GM19023 (cell line): Measurements from ENCODE around the gene P4HB.

Source experiments
- ATAC-seq: cut with Tn5 transposase; IDR thresholded peaks from one replicate; pipeline ENCODE4 v1.9.1; 2021; ENCODE audit warnings: mild to moderate bottlenecking, moderate library complexity; ENCODE audit not compliant: unreplicated experiment

Gene P4HB

GRCh38 chr17:81813371-81813684, 47.0 kb downstream of the P4HB start:
- no peak for ATAC-seq

DNA sequence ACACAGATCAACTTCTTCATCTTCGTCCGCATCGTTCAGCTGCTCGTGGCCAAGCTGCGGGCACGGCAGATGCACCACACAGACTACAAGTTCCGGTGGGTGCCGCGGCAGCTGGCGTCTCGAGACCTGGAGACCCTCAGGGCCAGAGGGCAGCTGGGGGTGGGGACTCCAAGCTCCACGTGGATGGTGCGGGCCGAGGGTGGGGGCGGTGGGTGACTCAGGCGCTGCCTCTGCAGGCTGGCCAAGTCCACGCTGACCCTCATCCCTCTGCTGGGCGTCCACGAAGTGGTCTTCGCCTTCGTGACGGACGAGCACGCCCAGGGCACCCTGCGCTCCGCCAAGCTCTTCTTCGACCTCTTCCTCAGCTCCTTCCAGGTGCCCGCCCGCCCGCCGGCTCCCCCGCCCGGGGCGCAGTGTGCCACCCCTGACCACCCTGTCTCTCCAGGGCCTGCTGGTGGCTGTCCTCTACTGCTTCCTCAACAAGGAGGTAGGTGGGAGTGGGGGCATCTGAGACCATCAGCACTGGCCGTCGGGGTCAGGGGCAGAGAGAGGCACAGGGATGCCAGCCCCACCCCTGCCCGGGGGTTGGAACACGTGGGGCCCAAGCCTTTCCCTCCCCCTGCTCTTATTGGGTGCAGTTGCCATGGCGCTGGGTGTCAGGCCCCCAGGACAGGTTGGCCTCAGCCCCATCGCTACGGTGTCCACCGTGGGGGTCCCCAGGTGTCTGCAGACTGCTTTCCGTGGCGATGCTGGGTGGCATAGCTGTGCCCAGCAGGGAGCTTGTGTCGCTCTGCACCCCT, 47.6 kb downstream of the P4HB start:
- no peak for ATAC-seq

DNA sequence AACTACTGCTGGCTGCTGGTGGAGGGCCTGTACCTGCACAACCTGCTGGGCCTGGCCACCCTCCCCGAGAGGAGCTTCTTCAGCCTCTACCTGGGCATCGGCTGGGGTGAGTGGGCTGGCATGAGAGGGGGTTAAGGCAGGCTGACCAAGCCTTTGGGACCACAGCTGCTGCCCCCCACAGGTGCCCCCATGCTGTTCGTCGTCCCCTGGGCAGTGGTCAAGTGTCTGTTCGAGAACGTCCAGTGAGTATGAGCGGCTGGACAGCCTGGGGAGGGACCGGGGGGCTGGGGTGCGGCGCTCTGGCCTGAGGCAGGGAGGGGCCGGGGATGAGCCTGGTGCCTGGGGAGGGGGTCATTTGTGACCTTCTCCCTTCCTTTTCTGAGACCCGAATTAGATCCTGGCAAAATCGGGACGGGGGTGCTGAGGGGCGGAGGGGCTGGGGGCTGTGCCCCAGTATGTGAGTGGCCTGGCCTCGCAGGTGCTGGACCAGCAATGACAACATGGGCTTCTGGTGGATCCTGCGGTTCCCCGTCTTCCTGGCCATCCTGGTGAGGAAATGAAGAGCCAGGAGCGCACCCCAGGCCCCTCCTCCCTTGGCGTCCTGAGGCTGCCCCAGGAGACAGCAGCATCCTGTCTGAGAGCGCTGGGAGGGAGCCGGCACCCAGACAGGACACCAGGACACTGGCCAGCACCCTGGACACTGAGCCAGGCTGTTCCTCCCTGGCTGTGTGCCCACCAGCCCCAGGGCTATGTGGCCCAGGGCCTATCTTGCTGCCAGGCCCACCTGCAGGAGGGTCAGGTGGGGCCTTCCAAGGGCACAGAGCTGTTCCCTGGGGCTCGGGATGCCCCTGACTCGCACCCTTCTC, 48.4 kb downstream of the P4HB start:
- no peak for ATAC-seq

- ATAC-seq = no peak
Measured at GRCh38 chr17:81810892-81811704, 49.2 kb downstream of the P4HB start.

DNA sequence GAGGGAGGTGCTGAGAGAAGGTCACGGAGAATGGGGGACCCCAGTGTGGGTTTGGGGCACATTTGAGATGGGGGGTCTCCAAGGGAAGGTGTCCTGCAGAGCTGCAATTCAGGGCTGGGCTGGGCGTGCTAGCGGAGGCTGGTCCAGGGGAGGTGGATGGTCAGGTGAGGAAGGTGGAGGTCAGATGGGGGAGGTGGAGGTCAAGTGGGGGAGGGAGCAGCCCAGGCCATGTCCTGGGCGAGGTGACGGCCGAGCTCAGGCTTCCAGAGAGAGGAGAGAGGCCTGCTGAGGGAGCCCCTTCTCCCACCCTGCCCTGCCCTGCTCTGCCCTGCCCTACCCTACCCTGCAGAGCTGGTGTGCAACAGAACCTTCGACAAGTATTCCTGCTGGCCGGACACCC, 49.9 kb downstream of the P4HB start:
- no peak for ATAC-seq

- ATAC-seq = no peak
Measured at GRCh38 chr17:81809556-81809998, 50.8 kb downstream of the P4HB start.

GRCh38 chr17:81808778-81809555, 51.4 kb downstream of the P4HB start:
- ATAC-seq = no peak

GRCh38 chr17:81807839-81808238, 52.5 kb downstream of the P4HB start:
- no peak for ATAC-seq

- no peak for ATAC-seq
Measured at GRCh38 chr17:81807210-81807719, 53.1 kb downstream of the P4HB start.

- no peak for ATAC-seq
Measured at GRCh38 chr17:81806461-81807209, 53.7 kb downstream of the P4HB start.

DNA sequence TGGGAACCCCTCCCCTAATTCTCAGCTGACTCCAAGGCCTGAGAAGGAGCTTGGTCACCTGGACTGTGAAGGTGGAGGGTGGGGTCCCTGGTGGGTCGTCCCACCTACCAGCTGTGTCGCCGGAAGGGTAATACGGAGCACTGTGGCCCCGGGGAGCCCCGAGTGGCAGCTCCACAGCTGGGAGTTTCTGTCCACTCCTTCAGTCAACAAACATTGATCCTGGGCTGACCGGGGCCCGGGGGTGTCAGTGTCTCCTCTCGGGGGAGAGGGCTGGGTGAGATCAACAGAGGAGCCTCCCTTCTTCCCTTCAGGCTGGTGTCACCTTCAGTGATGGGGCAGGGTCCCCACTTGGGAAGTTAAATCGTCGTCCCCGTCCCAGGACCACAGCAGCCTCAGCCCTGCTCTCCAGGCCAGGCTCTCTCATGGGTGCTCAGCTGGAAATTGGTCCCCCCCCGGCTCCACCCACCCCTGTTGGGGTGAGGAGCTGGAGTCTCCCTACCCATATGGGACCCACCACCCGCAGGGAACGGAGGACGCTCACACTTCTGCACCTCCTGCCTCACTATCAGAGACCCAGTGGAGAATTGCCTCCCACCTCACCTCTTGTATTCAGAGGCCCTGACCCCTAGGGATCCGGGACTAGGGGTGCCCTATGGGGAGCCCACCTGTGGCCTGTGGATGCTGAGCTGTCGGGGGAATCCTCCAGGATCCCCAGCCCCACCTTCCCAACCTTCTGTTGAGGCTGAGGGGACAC, 54.5 kb downstream of the P4HB start:
- ATAC-seq = no peak

DNA sequence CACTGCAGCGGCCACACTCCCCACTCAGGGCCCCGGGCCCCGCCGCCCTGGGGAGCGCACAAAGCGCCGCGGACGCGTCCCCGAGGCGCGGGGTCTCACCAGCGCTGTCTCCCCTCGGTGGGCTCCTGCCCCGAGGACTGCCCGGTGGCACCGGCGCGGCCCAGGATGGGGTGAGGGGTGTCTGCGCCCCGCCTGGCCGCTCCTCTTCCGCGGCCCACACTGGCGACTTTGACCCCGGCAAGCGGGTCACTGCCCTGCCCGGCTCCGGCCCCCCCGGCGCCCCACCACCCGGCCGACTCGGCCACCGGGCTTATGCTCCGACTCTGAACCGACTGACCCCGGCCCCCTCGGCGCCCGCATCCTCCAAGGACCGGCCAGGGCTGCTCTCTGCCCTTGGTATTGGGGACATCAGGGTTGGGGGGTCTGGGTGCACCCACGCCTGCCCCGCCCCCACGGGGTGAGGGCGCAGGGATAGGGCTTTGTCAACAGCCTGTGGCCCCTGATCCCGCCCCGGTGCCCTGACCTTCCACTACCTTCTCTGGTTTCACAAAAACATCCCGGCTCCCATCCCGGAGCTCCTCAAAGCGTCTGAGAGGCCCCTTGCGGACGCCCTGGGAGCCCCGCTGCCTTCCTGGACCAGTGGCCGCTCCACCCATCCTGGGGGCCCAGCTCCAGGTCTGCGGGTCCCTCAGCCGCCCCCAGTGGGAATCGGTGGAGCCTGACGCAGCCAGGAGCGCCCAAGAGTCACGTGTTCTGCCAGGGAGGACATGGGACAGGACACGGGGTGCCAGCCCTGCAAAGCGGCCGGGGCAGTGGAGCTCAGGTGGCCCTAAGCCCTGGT, 55.6 kb downstream of the P4HB start:
- no peak for ATAC-seq

- no peak for ATAC-seq
Measured at GRCh38 chr17:81803728-81804558, 56.4 kb downstream of the P4HB start, which contains the start of gene GCGR. GCGR (plus strand) TSS chr17:81804150; CDS start chr17:81809019, 4,869 bp downstream.

GRCh38 chr17:81802856-81803643, 57.3 kb downstream of the P4HB start:
- ATAC-seq = no peak

DNA sequence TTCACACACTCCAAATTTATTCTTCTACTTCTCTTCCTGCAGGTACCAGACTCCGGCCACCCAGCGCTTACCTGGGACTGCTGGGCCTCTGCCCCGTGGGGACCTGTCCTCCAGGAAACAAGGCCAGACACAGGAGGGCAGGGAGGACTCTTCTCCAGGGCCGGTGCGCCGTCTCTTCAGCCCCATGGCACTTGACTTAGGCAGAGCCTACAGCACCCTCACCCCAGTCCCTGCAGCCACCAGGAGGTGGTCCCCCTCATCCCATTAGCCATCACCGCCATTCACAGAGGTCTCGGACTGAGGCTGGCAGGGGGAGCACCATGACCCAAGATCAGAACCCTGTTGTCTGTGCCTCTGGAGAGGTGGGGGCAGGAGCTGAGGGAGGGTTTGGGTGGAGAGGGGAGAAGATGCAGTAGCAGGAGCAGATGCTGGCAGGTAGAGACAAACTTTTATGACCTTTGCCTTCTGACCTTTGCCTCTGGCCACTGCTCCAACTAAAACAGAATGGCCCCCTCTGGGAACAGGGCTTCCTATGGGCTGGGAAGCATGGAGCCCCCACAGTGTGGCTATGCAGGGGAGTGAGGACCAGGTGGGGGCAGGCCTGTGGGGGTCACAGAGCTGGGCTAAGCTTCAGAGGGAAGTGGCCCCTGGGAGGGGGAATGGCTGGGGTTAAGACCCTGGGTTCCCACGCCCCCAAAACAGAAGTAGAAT, 58.1 kb downstream of the P4HB start:
- ATAC-seq = no peak

- no peak for ATAC-seq
Measured at GRCh38 chr17:81801327-81801726, 59.0 kb downstream of the P4HB start.
